Epithelial cell of esophagus (primary cell): Measurements from ENCODE around the gene SLC26A9.

Experiments
- DNase-seq: peaks from one replicate; pipeline ENCODE4 v3.0.0; 2010; ENCODE audit warnings: low read depth
- H3K4me3 ChIP-seq: 2 replicates; pipeline ENCODE4 v1.5.1; 2011; ENCODE audit warnings: mild to moderate bottlenecking, low read length, control low read depth
- TF ChIP-seq, protein P1 (sequence below): IDR thresholded peaks from 2 replicates; pipeline ENCODE4 v1.5.1; 2011; ENCODE audit warnings: low read depth, mild to moderate bottlenecking, low read length, control low read depth, inconsistent platforms; ENCODE audit not compliant: insufficient read depth; ENCODE audit errors: missing control alignments

The SLC26A9 gene

DNA sequence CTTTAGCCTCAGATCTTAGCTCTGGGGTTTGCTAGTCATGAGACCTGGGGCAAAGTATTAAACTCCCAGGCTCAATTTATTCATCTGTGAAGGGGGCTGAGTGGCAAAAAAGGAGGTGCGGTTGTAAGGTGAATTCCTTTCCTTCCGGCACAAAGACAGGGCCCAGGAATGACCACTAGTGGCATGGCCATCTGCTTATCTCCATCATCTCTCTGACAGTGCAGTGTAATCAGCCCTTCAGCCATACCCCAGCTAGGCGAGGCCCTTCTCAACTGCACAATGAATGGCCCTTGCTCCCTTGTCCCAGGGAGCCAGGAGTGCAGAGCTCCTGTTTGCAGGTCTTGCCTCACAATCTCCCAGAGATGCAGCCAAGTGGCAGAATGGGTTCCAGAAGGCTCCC, 5.6 kb upstream of the SLC26A9 start:
- no peak overlapping the region for H3K4me3 ChIP-seq
- no peak for DNase-seq
- TF ChIP-seq, protein P1, sequence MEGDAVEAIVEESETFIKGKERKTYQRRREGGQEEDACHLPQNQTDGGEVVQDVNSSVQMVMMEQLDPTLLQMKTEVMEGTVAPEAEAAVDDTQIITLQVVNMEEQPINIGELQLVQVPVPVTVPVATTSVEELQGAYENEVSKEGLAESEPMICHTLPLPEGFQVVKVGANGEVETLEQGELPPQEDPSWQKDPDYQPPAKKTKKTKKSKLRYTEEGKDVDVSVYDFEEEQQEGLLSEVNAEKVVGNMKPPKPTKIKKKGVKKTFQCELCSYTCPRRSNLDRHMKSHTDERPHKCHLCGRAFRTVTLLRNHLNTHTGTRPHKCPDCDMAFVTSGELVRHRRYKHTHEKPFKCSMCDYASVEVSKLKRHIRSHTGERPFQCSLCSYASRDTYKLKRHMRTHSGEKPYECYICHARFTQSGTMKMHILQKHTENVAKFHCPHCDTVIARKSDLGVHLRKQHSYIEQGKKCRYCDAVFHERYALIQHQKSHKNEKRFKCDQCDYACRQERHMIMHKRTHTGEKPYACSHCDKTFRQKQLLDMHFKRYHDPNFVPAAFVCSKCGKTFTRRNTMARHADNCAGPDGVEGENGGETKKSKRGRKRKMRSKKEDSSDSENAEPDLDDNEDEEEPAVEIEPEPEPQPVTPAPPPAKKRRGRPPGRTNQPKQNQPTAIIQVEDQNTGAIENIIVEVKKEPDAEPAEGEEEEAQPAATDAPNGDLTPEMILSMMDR, result no peak

DNA sequence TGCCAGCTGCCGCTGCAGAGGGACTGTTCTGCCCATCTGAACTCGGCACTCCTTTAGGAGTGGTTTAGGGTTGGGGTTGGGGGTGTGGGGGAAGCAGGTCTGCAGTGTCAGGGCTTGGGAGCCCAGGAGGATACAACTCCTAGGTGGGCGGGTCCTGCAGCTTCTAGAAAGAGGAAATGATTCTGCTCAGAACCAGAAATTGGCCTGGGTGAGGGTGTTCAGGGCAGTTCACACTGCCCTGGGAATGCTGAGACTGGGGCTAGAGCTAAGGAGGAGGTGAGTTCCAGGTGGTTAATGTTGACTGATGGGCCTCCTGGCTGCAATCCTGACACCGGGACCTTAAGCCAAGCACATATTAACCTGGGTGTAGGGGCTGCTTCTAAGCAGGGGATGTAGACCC, 4.8 kb upstream of the SLC26A9 start:
- DNase-seq, result no peak
- TF ChIP-seq, protein P1, result no peak
- no peak overlapping the region for H3K4me3 ChIP-seq

DNA sequence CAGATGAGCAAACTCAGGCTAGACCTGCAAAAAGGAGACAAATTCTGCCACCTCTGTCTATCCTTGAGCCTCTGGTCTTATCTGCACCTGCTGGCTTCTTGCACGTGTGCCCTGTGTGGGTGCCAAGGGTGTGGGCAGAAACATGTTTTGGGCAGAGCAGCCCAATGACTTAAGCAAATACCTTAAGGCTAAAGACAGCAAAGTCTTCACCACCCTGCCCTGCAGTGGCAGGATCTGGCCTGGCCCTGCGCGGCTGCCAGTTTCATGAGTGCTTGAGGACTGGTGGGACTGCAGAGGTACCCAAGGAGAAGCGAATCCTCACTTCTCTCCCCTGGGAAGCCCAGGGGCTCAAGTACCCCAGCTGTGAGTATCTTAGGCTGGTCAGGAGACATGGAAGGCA, 3.8 kb upstream of the SLC26A9 start:
- TF ChIP-seq, protein P1, result peak; percentile 4
- peak; percentile 82 for DNase-seq
- no peak overlapping the region for H3K4me3 ChIP-seq

DNA sequence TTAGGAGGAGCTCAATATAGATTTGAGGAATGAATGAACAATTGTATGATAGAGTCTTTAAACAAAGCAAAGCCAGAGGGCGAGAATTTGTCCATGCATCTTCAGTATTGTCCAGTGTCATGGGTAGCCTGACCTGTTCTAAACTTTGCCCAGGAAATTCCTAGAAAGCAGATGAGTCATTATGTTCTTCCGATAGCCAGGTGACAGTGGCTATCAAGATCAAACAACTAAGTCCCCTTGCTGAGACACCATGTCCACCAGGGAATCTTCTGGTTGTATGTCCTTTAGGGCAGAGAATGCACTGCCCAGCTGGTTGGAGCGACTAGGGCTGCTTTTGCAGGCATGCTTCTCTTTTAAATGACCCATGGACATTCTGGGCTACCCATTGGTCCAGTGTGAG, 1.8 kb upstream of the SLC26A9 start:
- H3K4me3 ChIP-seq, result no peak overlapping the region
- TF ChIP-seq, protein P1, result no peak

DNA sequence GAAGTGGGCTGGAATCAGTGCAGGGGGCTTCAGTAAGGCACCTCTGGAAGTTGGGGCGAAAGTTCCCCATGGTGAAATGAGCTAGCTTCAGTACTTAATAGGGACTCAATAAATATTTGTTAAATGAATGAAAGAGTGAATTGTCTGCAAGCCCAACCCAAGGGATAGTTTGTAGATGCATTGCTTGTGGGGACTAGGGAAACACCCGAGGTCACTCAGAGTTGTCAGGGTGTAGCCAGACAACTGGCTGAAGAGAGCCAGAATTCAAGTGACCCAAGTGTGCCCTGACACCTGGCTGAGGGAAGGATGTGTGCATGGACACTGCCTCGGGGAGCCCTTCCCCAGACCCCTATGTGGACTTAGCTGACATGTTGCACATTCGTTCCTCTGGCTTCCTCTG, 1.3 kb upstream of the SLC26A9 start:
- no peak for DNase-seq
- TF ChIP-seq, protein P1, result no peak
- no peak overlapping the region for H3K4me3 ChIP-seq

More for the DNA sequence above, 1.8 kb upstream of the SLC26A9 start:
- DNase-seq, result no peak

DNA sequence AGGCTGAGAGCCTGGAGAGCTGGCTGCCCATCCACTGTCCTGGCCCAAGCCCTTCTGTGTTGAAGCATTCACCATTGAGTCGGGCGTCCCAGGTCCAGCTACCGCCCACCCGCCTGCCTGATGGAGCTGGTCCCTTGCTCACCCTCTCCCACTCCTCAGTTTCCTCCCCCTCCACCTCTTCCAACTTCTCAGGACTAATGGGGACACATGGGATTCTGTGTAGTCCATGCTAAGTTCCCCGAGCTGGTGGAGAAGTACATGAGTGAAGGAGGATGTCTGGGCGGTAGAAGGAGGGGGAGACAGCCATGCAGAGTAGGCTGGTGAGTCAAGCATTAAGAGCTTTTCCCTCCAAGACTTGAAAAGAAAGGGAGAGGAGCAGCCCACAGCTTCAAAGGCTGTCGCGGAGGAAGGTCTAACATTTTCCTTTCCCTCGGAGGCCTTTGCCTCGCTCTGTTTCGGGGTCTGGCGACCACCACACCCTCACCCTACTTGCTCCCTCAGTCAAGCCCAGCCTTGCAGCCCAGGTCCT, 561 bp downstream of the SLC26A9 start:
- DNase-seq, result no peak
- TF ChIP-seq, protein P1, result no peak
- no peak overlapping the region for H3K4me3 ChIP-seq

DNA sequence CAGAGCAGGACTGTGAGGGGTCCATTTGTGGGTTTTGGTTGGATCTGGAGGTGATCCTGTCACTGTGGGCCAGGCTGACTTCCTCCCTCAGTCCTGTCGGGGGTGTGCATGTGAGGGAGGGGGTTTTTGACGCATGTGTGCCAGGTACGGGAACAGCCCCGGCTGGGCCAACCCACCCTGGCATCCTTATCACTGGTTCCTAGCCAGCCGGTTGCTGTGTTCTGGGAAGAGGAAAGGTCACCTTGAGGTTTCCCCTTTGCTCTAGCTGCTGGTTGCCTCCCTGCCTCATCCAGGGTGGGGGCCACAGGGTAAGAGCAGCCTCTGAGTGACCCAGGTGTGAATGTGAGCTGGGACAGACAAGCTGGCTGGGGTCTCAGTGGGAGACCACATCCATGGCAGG, 2.5 kb downstream of the SLC26A9 start:
- no peak for DNase-seq
- TF ChIP-seq, protein P1, result no peak
- no peak overlapping the region for H3K4me3 ChIP-seq
